SJSA1 (cell line): Measurements from ENCODE around the gene CPNE5. TPM values are rescaled to one million over a fixed set of nuclear protein-coding genes. Genes with fewer than 3 reads are reported as not detected.

Source experiments
- DNase-seq, 2 experiments: peaks; one replicate each; pipeline ENCODE4 v3.0.0-alpha.2; 2015 to 2020; ENCODE audit warnings: low spot score in 2 of 2, low read depth in 1 of 2
- H3K27ac ChIP-seq: fragments of 250-450 bp; sonication (Bioruptor Pico); 2 replicates; pipeline ENCODE4 v1.5.1; 2020; ENCODE audit warnings: mild to moderate bottlenecking, moderate library complexity
- H3K27me3 ChIP-seq: fragments of 250-450 bp; sonication (Bioruptor Pico); replicated peaks from 2 replicates; pipeline ENCODE4 v1.5.1; 2020; ENCODE audit warnings: mild to moderate bottlenecking, moderate library complexity
- H3K36me3 ChIP-seq: fragments of 250-450 bp; sonication (Bioruptor Pico); 2 replicates; pipeline ENCODE4 v1.5.1; 2020; ENCODE audit warnings: mild to moderate bottlenecking
- H3K4me1 ChIP-seq: fragments of 250-450 bp; sonication (Bioruptor Pico); replicated peaks from 2 replicates; pipeline ENCODE4 v1.6.1; 2021; ENCODE audit warnings: mild to moderate bottlenecking
- H3K4me3 ChIP-seq: fragments of 250-450 bp; sonication (Bioruptor Pico); 2 replicates; pipeline ENCODE4 v1.5.1; 2020; ENCODE audit warnings: mild to moderate bottlenecking
- H3K9me3 ChIP-seq: fragments of 250-450 bp; sonication (Bioruptor Pico); replicated peaks from 2 replicates; pipeline ENCODE4 v1.5.1; 2020; ENCODE audit warnings: mild to moderate bottlenecking
- total RNA-seq: library from RNA; depleted of rRNA; stranded (reverse); fragments of >200 nt; shearing (Covaris generic); gene quantifications from 2 replicates; pipeline ENCODE4 v1.2.3, GENCODE V29; 2014

CPNE5 gene
- total RNA-seq, 1 experiment from 2014 or later = 0.08 TPM

DNA sequence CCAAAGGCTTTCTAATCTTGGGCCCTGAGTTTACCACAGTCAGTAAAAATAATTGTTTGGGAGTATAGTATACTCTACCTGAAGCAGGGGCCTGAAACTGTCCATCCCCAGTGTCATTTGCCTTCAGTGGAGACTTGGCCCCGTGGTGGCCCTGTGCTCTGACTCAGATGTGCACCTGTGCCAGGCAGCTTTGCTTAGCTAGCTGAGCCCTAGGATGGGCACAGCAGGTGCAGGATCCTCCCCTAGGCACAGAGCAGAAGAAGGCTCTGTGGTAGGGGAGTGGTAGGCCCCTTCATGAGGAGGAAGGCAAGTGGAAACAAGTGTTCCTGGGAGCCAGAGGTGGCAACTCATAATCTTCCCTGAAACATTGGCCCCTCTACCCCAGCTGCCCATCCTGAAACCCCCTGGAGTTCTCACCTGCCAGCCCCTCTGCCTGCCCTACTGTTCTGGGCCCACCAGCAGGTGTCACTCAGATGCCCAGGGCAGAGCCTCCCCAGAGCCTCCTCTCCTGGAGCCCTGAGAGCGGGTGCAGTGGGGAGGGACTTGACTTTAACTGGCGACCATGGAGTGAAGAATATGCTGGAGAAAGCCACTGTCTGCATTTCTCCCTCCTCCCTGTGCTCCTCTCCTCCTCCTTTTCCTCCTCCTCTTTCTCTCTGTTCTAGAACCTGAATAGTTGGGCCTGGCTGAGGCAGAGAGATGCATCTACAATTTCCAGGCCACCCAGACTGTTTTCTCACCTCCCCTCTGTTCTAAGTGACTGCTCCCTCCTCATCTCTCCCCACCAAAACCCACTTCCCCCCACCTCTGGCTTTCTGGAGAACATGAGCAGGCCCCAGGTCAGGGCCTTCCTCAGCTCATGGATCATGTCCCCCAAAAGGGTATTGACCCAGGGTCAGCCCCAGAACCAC is 2.9 kb downstream of the CPNE5 start:
- H3K36me3 ChIP-seq = no peaks in the 10 kb centered on the region
- DNase-seq = no peak
- no peak overlapping the region for H3K27ac ChIP-seq
- H3K9me3 ChIP-seq = no peaks in the 10 kb centered on the region
- H3K27me3 ChIP-seq = peaks cover 20% of the 10 kb centered on the region
- peaks cover 12% of the 10 kb centered on the region for H3K4me1 ChIP-seq
- no peak overlapping the region for H3K4me3 ChIP-seq

DNA sequence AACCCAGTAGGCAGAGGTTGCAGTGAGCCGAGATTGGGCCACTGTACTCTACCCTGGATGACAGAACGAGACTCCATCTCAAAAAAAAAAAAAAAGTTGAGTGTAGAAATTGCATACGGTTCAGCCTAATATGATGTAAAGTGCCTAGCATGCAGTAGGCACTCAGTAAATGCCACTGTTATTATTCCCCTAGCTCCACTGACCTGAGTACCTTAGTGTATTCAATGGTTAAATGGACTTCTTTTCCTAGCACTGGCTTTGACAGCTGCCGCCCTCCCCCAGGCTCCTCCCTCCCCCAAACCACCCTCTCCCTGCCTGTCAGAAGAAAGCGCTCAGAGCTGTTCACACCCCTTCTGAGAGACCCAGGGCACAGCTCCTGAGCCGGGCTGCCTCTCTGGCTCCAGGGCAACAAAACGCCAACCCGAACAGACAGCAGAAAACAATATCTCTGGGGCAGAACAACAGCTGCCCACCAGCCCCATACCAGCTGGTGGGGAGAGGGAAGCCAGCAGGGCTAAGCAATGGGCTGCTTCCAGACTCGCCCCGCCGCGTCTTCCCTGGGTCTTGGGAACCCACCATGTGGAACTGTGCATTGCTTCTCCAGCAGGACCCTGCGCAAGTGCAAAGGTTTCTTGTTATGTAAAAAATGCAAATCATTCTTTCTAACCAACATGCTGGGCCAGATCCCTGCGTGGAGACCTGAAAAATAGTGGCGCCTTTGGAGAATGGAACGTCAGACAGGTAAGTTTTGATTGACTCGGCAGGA is 4.5 kb downstream of the CPNE5 start:
- no peak for DNase-seq
- H3K27ac ChIP-seq = no peak overlapping the region
- H3K4me3 ChIP-seq = no peak overlapping the region
- H3K9me3 ChIP-seq = no peaks in the 10 kb centered on the region
- peaks cover 14% of the 10 kb centered on the region for H3K27me3 ChIP-seq
- H3K36me3 ChIP-seq = no peaks in the 10 kb centered on the region
- H3K4me1 ChIP-seq = peaks cover 5% of the 10 kb centered on the region

DNA sequence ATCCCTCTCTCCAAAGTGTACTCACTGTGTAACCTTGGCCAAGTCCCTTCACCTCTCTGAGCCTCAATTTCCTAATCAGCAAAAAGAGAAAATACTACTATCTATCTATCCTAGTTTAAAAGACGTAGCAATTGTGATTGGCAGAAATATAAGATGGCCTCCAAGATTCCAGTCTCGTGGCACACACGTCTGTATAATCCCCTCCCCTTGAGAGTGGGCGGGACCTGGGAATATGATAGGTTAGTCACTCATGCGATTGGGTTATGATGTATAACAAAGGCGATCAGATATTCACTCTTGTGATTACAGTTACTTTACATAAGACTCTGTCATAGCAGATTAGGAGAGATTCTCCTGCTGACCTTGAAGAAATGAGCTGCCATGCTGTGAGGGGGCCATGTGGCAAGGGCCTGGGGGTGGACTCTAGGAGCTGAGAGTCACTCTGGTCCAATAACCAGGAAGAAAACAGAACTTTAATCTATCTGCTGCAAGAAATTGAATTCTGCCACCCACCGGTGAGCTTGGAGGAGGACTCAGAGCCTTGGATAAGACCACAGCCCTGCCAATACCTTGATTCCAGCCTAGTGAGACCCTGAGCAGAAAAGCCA is 6.0 kb downstream of the CPNE5 start:
- H3K27me3 ChIP-seq = peaks cover 4% of the 10 kb centered on the region; the same call in 1 of the 2 replicates
- no peak overlapping the region for H3K4me3 ChIP-seq
- DNase-seq = no peak
- no peaks in the 10 kb centered on the region for H3K4me1 ChIP-seq
- no peak overlapping the region for H3K27ac ChIP-seq
- no peaks in the 10 kb centered on the region for H3K36me3 ChIP-seq
- no peaks in the 10 kb centered on the region for H3K9me3 ChIP-seq

DNA sequence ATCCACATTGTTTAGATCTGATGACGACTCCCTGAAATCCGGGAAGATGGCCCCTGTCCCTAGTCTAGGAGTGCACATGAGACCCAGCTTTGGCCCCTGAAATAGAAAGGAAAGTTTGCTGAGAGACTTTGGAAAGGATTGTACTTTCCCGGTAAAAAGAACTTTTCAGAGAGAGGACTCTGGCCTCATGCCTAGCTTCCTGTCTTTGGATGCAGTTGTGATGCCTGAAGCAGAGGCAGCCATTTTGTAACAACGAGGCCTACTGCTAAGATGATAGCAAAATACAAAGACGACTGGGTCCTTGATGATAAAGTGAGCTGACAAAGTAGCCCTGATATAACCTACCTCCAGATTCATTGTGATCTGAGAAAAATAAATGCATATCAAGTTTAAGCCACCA is 6.9 kb downstream of the CPNE5 start:
- no peak for DNase-seq
- Histone ChIP-seq H3K27ac (no peak overlapping the region), H3K4me3 (no peak overlapping the region), H3K9me3 (no peaks in the 10 kb centered on the region), H3K36me3 (no peaks in the 10 kb centered on the region), H3K4me1 (peaks cover 8% of the 10 kb centered on the region), H3K27me3 (no peaks in the 10 kb centered on the region; the same call in 1 of the 2 replicates)

DNA sequence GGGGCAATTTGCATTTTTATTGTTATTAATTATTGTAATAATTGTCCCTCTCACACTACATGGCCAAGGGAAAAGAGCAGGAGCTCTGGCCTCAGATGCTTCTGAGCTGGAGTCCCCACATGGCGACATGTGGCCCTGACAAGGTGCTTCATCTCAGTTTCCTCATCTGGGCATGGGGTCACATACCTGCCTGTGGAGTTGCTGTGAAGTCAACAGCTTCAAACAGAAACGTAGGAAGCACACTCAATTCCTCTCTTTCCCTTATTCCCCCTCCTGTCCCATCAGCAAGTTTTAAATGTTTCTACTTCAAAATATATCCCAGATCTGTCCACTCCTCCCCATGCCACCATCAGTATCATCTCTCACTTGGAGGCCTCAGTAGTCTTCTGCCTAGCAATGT is 8.7 kb downstream of the CPNE5 start:
- no peaks in the 10 kb centered on the region; the same call in 1 of the 2 replicates for H3K27me3 ChIP-seq
- H3K4me1 ChIP-seq = peaks cover 15% of the 10 kb centered on the region
- H3K36me3 ChIP-seq = no peaks in the 10 kb centered on the region
- no peak overlapping the region for H3K27ac ChIP-seq
- no peaks in the 10 kb centered on the region for H3K9me3 ChIP-seq
- H3K4me3 ChIP-seq = no peak overlapping the region
- no peak for DNase-seq

DNA sequence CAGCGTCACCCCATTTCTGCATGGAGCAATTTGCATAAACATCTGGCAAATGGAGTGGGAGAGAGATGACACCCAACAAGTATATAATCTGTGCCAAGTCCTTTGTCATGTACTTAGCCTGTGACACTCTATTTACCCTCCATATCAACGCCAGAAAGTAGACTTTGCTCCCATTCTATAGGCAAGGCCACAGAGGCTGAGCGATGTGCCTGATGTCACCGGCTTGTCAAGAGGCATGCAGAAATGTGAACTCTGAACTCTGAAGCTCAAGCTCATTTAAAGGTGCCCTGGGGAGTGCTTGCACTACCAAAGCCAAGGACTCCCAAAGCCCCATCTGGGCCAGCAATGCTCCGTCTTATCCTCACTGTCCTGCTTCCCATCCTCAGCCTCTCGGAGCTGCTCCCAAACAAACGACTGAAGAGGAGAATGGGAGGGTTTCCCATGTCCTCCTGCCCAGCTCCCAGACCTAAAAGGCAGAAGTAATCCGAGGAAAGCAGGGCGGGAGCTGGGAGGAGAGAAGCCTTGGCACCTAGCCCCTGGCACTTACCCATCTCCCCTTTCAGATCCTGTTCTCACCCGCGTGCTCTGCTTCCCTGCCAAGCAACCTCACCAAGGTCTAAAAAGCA is 9.2 kb downstream of the CPNE5 start:
- no peak for DNase-seq

DNA sequence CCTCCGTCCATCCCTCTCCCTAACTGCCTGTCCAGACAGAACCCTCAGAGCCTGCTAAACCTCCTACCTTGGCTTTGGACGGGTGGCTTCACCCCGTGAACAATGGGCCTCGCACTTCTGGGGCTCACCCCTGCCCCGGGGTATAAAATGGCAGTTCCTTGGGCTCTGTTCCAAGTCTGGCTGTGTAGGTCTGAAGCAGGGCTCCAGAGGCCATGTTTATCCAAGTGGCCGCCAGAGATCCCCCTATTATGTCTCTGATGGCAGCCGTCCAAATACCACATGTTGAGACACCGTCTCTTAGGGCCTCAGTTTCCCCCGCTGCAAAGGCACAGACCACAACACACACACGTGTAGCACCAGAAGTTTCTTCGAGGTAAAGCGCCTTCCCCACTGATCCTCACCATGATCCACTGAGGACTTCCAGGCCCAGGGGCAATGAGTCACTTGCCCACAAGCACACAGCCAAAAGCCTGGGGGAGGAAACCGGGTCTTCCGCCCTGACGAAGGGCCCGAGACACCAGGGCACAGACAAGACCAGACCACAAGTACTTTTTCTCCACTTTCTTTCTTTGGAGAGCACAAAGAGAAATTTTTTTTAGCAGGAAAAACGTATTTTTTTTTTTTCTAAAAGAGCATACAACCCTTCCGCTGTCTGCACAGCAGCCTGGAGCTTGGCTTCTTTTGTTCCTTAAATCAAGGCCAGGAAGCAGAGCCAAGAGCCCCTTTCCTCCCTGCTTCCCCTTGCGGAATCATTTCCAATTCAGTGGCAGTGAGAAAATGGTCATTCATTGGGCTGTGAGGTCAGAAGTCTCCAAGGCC is 11.8 kb downstream of the CPNE5 start:
- Histone ChIP-seq H3K27me3 (no peaks in the 10 kb centered on the region), H3K4me3 (no peak overlapping the region), H3K4me1 (peaks cover 15% of the 10 kb centered on the region), H3K27ac (peak overlapping the region; percentile 28; the same call in 1 of the 2 replicates), H3K9me3 (no peaks in the 10 kb centered on the region), H3K36me3 (no peaks in the 10 kb centered on the region)
- DNase-seq = peak; percentile 75 to 82

More for the DNA sequence above, 9.2 kb downstream of the CPNE5 start:
- Histone ChIP-seq H3K4me1 (peaks cover 15% of the 10 kb centered on the region), H3K36me3 (no peaks in the 10 kb centered on the region), H3K4me3 (no peak overlapping the region), H3K27ac (no peak overlapping the region), H3K27me3 (no peaks in the 10 kb centered on the region), H3K9me3 (no peaks in the 10 kb centered on the region)

DNA sequence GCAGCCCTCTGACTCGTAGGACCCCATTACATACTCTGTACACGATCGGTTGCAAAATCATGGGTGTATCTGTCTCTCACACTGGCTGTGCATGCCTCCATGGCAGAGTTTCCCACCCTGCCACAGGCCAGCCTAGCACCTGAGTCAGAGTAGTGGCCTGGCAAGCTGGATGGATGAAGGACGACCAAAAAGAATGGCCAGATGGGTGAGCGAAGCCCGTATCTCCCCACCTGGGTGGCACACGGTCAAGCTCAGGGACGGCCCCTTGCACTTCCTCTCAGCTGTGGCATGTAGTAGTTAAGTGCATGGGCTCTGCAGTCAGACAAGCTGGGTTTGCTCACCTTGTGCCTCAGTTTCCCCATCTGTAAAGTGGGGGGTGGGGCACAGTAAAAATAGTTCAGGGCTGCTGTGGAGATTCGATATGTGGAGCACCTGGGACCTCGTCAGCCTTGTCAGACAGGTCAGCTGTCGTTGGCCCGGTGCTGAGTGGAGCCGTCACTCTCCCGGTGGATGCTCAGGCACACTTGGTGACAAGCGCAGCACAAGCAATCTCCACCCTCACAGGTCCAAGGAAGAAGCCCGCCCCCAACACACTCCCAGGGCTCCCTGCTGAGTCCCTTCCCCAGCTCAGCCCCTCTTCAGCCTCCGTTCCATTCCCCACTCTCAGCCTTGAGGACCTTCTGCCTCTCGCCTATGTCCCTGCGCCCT is 12.6 kb downstream of the CPNE5 start:
- DNase-seq = no peak
- peak overlapping the region; percentile 28; the same call in 1 of the 2 replicates for H3K27ac ChIP-seq
- peaks cover 15% of the 10 kb centered on the region for H3K4me1 ChIP-seq

DNA sequence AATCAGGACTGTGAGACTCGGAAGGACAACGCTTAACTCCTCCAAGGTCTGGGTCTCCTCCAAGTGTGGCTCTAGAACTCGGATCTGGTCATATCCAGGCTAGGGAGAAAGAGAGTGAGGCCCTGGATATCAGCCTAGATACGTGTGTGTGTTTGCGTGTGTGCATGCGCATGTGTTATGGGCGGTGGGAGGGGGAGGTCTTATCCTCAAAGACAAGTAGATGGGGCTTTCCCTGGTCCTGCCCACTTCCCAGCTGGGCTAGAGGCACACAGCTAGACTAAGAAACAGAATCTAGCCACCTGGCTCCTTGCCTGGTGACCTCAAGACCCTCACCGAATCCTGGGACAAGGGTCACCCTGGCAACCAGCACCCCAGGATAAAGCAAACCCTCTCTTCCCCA is 13.2 kb downstream of the CPNE5 start:
- no peak overlapping the region for H3K27ac ChIP-seq

More for the DNA sequence above, 12.6 kb downstream of the CPNE5 start:
- H3K27me3 ChIP-seq = no peaks in the 10 kb centered on the region
- no peak overlapping the region for H3K4me3 ChIP-seq
- no peaks in the 10 kb centered on the region for H3K9me3 ChIP-seq
- no peaks in the 10 kb centered on the region for H3K36me3 ChIP-seq

DNA sequence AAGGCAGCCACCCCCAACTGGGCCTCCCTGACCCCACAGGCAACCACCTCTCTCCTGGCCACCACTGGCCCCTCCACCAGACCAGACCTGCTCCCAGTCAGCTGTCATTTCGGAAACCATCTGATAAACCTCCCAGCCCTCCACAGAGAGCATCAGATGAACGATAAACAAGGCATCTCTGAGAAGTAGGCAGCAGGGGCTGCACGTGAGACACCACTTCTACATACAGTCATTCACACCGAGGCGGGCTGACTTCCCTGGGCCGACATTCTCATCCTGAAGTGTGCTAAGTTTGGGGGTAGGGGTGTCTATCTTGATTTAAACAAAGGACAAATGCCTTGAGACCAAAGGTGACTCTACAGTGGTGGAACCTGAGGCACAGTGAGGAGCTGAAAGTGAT is 13.8 kb downstream of the CPNE5 start:
- Histone ChIP-seq H3K27ac (no peak overlapping the region), H3K36me3 (no peaks in the 10 kb centered on the region), H3K27me3 (no peaks in the 10 kb centered on the region), H3K4me3 (no peak overlapping the region), H3K9me3 (no peaks in the 10 kb centered on the region), H3K4me1 (peaks cover 15% of the 10 kb centered on the region)
- DNase-seq = no peak

More for the DNA sequence above, 13.2 kb downstream of the CPNE5 start:
- H3K36me3 ChIP-seq = no peaks in the 10 kb centered on the region
- no peak for DNase-seq
- no peak overlapping the region for H3K4me3 ChIP-seq
- peaks cover 15% of the 10 kb centered on the region for H3K4me1 ChIP-seq
- no peaks in the 10 kb centered on the region for H3K9me3 ChIP-seq
- H3K27me3 ChIP-seq = no peaks in the 10 kb centered on the region

DNA sequence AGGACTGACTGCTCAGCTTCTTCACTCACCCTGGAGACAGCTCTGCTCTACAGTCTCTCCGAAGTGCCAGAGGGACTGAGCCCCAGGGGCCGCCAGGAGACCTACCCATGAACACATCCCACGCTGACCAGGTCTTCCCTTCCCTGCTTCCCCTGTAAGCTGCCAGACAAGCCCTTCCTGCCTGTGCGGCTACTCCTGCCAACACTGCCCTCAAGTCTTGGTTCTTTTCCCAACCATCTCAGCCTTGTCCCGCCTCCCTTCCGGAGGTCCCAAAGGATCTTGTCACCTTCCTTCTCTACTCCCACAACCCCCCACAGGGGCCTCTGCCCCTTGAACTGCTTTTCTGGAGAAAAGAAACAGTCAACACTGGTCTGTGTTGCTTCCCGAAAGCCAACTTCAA is 15.0 kb downstream of the CPNE5 start:
- DNase-seq = no peak
- H3K36me3 ChIP-seq = no peaks in the 10 kb centered on the region
- H3K9me3 ChIP-seq = no peaks in the 10 kb centered on the region
- H3K27me3 ChIP-seq = no peaks in the 10 kb centered on the region
- no peak overlapping the region for H3K4me3 ChIP-seq
- H3K4me1 ChIP-seq = peaks cover 15% of the 10 kb centered on the region
- H3K27ac ChIP-seq = no peak overlapping the region

DNA sequence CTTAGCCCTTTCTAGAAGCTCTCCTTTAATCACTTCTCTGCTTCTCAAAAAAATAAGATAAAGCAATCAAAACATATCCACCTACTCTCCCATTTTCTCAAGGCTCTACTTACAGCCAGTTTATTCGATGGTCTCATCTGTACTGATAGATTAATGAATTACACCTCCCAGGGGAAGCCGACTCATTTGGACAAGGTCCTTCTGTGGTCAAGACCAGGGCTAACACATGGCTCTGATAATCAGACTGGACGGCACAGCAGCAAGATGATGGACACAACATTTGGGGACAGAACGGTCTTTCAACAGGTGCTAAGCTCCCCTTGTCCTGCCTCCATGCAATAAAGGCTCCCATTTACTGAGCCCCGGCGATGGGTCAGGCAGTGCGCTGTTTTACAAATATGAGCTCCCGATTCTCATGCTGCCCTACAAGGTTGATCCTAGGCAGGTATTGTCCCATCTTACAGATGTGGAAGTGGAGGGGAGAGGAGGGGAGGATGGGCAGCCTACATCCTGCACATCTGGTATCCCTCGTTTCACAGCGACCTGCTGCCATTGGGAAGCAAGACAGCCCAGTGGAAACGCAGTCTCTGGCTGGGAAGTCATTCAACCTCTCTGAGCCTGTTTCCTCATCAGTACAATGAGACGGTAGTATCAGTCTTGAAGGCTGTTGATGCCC is 15.7 kb downstream of the CPNE5 start:
- peaks cover 15% of the 10 kb centered on the region for H3K4me1 ChIP-seq
- DNase-seq = no peak
- H3K27me3 ChIP-seq = no peaks in the 10 kb centered on the region

More for the DNA sequence above, 15.7 kb downstream of the CPNE5 start:
- Histone ChIP-seq H3K9me3 (no peaks in the 10 kb centered on the region), H3K36me3 (no peaks in the 10 kb centered on the region), H3K4me3 (no peak overlapping the region), H3K27ac (no peak overlapping the region)
